Testis (tissue), 3 donors: Measurements from ENCODE around the gene TLR8. TPM values are rescaled to one million over a fixed set of nuclear protein-coding genes. Genes with fewer than 3 reads are reported as not detected.

ENCODE experiments used
- DNase-seq: peaks from one replicate; pipeline ENCODE4 v3.0.0-alpha.2; 2019
- H3K27ac ChIP-seq, 2 donors: fragments of 200-600 bp; sonication (generic); one replicate each; pipeline ENCODE4 v1.5.1; 2019
- H3K27me3 ChIP-seq: fragments of 200-600 bp; sonication (generic); one replicate; pipeline ENCODE4 v1.5.1; 2019
- H3K36me3 ChIP-seq: fragments of 200-600 bp; sonication (generic); one replicate; pipeline ENCODE4 v1.5.1; 2017; ENCODE audit warnings: low read depth; ENCODE audit errors: missing control alignments
- H3K4me1 ChIP-seq: fragments of 200-600 bp; sonication (generic); one replicate; pipeline ENCODE4 v1.5.1; 2019
- H3K4me3 ChIP-seq, 2 donors: fragments of 200-600 bp; sonication (generic); one replicate each; pipeline ENCODE4 v1.5.1; 2017 to 2019
- H3K9me3 ChIP-seq: fragments of 200-600 bp; sonication (generic); one replicate; pipeline ENCODE4 v1.5.1; 2017
- CTCF ChIP-seq, 3 experiments: fragments of 450-650 bp in 2 of 3; fragments of 200-600 bp in 1 of 3; sonication (generic) in 1 of 3; IDR thresholded peaks; one replicate each; pipeline ENCODE4 v1.5.1; 2016 to 2019; ENCODE audit warnings: antibody characterized with exemption in 3 of 3, mild to moderate bottlenecking in 2 of 3, moderate library complexity in 1 of 3
- POLR2A ChIP-seq: fragments of 450-650 bp; IDR thresholded peaks from one replicate; pipeline ENCODE4 v1.6.1; 2017; ENCODE audit warnings: antibody characterized with exemption, mild to moderate bottlenecking, moderate library complexity
- WGBS, 2 donors: methylation state at CpG; one replicate each; pipeline ENCODE4 v1.1.5; 2018; 5-methylcytosine and 5-hydroxymethylcytosine counted together
- intact Hi-C: fragments of 100-400 bp; cut with DNase I; formaldehyde crosslinking; loops from one replicate; pipeline ENCODE4 v1.15.1; 2023; ENCODE audit warnings: low total_unique reads
- polyA plus RNA-seq: library from polyadenylated mRNA; stranded (reverse); fragments of 350-450 nt; fragmentation: Illumina TruSeq; extraction: RNeasy Lipid Tissue Mini Kit (QIAGEN cat#74804); gene quantifications from one replicate; pipeline ENCODE4 v1.2.3, GENCODE V29; 2014; ENCODE audit warnings: low read depth, low replicate concordance; ENCODE audit not compliant: insufficient read depth
- total RNA-seq, 2 donors: library from RNA; depleted of rRNA; stranded (reverse); fragments of >200 nt; gene quantifications; one replicate each; pipeline ENCODE4 v1.2.3, GENCODE V29; 2016

TLR8 gene
- total and polyA plus RNA-seq, 3 donors from 2014 or later = 0.08 to 1.3 (median 0.50) TPM

- Histone ChIP-seq H3K27ac (peak overlapping the region in 1 of 2 donors; percentile 14), H3K36me3 (no peaks in the 10 kb centered on the region), H3K4me3 (no peak overlapping the region), H3K4me1 (no peaks in the 10 kb centered on the region), H3K9me3 (no peaks in the 10 kb centered on the region), H3K27me3 (no peaks in the 10 kb centered on the region)
- 71 to 74% methylated on average over 7 of the region's 8 CpGs for WGBS, 2 donors
- TF ChIP-seq CTCF (IDR thresholded peaks at IDR 0.05) (no peak), POLR2A (no peak)
- intact Hi-C loops = no loop called here
- DNase-seq = no peak
Observed at GRCh38 chrX:12956704-12957534, 50.5 kb downstream of the TLR8 start.

GRCh38 chrX:12958059-12958458 is 51.6 kb downstream of the TLR8 start:
- no peak overlapping the region for H3K4me3 ChIP-seq
- intact Hi-C loops = no loop called here
- no peak for DNase-seq
- no peak for TF ChIP-seq CTCF (IDR thresholded peaks at IDR 0.05)
- no peak for TF ChIP-seq POLR2A
- 77% methylated on average over 5 of the region's 5 CpGs for WGBS, 2 donors
- no peaks in the 10 kb centered on the region for H3K36me3 ChIP-seq
- H3K27ac ChIP-seq = no peak overlapping the region
- no peaks in the 10 kb centered on the region for H3K4me1 ChIP-seq
- H3K27me3 ChIP-seq = no peaks in the 10 kb centered on the region
- H3K9me3 ChIP-seq = no peaks in the 10 kb centered on the region

- no peak overlapping the region for H3K27ac ChIP-seq
- TF ChIP-seq POLR2A = no peak
- no peak for TF ChIP-seq CTCF (IDR thresholded peaks at IDR 0.05)
- H3K27me3 ChIP-seq = no peaks in the 10 kb centered on the region
- H3K36me3 ChIP-seq = no peaks in the 10 kb centered on the region
- H3K9me3 ChIP-seq = no peaks in the 10 kb centered on the region
- H3K4me1 ChIP-seq = no peaks in the 10 kb centered on the region
- 95% methylated on average over 4 of the region's 4 CpGs for WGBS, 2 donors
- intact Hi-C loops = no loop called here
- no peak overlapping the region for H3K4me3 ChIP-seq
- DNase-seq = no peak
Observed at GRCh38 chrX:12958461-12958860, 52.0 kb downstream of the TLR8 start.

- Histone ChIP-seq H3K4me1 (no peaks in the 10 kb centered on the region), H3K9me3 (no peaks in the 10 kb centered on the region), H3K27ac (no peak overlapping the region), H3K4me3 (no peak overlapping the region), H3K27me3 (no peaks in the 10 kb centered on the region), H3K36me3 (no peaks in the 10 kb centered on the region)
- WGBS, 2 donors = 68 to 70% methylated on average over 2 of the region's 2 CpGs
- intact Hi-C loops = no loop called here
- no peak for DNase-seq
- no peak for TF ChIP-seq CTCF (IDR thresholded peaks at IDR 0.05)
- no peak for TF ChIP-seq POLR2A
Observed at GRCh38 chrX:12961196-12961718, 54.8 kb downstream of the TLR8 start.
